ENCODE data around the gene PRKCB.

The PRKCB gene

DNA sequence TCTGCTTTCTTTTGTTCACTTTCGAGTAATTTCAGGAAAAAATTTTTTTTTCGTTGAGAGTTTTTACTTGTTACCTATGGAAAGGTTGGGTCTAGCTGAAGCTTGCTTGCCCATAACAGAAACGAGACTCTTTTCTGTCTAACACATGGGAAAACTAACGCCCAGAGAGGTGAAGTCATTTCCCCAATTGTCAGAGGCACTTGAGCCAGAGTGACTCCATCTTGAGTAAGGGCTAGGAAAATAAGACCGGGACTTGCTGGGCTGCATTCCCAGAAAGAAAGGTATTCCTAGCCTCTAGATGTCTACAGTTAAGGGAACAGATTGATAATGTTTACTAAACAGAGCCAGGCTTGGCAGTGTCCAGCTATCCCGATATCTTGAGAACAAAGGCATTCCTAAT lies 26.8 kb downstream of the PRKCB start:
- no peak for DNase-seq (ENCODE audit: low read depth)
- H3K4me3 ChIP-seq (ENCODE audit: low read depth, low read length): peak overlapping the region; percentile 72
- TF ChIP-seq POLR2A (IDR thresholded peaks at IDR 0.05; ENCODE audit: extremely low read depth, insufficient read length) (no peak), MYC (IDR thresholded peaks at IDR 0.05; ENCODE audit: low read depth, low read length) (no peak)
- TF ChIP-seq, protein P1, sequence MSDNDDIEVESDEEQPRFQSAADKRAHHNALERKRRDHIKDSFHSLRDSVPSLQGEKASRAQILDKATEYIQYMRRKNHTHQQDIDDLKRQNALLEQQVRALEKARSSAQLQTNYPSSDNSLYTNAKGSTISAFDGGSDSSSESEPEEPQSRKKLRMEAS (IDR thresholded peaks at IDR 0.05; ENCODE audit: low read depth, low read length): no peak
- TF ChIP-seq, protein P2, sequence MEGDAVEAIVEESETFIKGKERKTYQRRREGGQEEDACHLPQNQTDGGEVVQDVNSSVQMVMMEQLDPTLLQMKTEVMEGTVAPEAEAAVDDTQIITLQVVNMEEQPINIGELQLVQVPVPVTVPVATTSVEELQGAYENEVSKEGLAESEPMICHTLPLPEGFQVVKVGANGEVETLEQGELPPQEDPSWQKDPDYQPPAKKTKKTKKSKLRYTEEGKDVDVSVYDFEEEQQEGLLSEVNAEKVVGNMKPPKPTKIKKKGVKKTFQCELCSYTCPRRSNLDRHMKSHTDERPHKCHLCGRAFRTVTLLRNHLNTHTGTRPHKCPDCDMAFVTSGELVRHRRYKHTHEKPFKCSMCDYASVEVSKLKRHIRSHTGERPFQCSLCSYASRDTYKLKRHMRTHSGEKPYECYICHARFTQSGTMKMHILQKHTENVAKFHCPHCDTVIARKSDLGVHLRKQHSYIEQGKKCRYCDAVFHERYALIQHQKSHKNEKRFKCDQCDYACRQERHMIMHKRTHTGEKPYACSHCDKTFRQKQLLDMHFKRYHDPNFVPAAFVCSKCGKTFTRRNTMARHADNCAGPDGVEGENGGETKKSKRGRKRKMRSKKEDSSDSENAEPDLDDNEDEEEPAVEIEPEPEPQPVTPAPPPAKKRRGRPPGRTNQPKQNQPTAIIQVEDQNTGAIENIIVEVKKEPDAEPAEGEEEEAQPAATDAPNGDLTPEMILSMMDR (IDR thresholded peaks at IDR 0.05; ENCODE audit: low read depth, low read length): no peak

DNA sequence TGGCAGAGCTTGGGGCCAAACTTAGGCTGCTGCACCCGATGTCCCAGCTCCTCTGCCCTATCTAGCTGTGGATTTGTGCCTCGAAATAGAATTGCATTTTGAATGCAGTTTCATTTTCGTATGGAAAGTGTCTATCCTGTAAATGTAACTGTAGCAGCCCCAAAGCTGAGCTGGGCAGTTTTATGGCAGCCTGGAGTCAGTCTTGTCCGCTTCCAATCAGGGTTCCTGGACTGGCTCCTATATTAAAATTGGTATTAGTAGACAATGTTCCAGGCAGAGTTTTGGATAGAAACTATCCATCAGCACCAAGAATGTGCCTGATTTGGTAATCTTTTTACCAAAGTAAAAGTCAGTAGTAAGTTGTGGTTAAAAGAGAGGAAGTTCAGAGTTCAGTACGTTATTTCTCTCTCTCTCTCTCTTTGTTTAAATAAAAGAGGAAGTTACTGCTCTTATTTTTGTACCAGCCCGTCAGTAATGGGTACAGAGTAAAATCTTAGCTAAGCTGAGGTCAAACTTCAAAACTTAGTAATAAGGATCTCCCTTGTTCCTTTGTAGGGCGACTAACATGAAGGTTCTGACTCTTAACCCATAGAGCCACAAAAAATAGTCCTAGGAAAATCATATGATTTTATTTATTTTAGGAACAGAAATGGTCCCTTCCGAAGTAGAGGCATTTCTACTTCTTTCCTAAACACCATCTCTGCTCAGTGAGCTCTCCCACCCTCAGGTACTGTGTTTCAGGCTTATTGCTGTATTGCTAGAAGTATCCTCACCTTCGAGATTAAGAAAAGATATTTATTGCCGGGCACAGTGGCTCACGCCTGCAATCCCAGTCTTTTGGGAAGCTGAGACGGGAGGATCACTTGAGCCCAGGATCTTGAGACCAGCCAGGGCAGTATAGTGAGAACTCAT lies 28.0 kb downstream of the PRKCB start:
- DNase-seq (ENCODE audit: low read depth): peak; percentile 87
- peak overlapping the region; percentile 72 for H3K4me3 ChIP-seq (ENCODE audit: low read depth, low read length)
- no peak for TF ChIP-seq POLR2A (IDR thresholded peaks at IDR 0.05; ENCODE audit: extremely low read depth, insufficient read length)
- TF ChIP-seq, protein P1 (IDR thresholded peaks at IDR 0.05; ENCODE audit: low read depth, low read length): peak; percentile 31; the same call in 1 of the 2 replicates
- peak; percentile 69 for TF ChIP-seq MYC (IDR thresholded peaks at IDR 0.05; ENCODE audit: low read depth, low read length)
- TF ChIP-seq, protein P2 (IDR thresholded peaks at IDR 0.05; ENCODE audit: low read depth, low read length): no peak

DNA sequence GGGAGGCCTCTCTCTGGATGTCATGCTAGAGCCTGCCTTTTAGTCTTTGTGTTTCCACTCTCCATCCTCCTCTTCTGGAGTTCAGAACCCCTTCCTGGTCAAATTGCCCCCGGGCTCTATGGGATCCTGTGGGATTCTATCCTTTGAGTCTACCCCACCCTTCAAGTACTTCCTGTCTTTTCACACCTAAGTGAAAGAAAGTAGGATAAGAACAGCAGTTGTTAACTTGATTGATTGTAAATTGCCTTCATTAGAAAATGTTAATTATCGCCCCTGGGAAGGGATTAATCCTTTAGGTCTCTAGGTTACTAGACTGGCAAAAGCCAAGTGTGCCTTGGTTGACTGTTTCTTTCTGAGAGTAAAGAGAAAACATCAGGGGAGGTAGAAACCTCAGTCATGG lies 30.1 kb downstream of the PRKCB start:
- TF ChIP-seq, protein P1 (IDR thresholded peaks at IDR 0.05; ENCODE audit: low read depth, low read length): no peak
- TF ChIP-seq MYC (IDR thresholded peaks at IDR 0.05; ENCODE audit: low read depth, low read length): no peak
- TF ChIP-seq POLR2A (IDR thresholded peaks at IDR 0.05; ENCODE audit: extremely low read depth, insufficient read length): no peak
- TF ChIP-seq, protein P2 (IDR thresholded peaks at IDR 0.05; ENCODE audit: low read depth, low read length): no peak
- H3K4me3 ChIP-seq (ENCODE audit: low read depth, low read length): no peak overlapping the region
- no peak for DNase-seq (ENCODE audit: low read depth)

DNA sequence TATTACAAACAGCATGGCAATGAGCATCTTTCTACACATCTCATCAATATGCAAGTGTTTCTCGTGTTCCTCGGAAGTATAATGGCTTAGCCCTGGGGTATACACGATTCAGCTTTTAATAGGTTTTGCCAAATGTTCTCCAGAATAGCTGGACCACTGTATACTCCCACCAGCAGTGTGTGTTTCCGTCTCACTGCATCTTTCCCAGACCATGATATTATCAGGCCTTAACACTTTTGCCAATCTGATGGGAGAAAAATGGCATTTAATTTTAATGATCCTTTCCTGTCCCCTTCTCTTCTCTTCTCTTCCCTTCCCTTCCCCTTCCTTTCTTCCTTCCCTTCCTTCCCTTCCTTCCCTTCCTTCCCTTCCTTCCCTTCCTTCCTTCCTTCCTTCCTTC lies 30.8 kb downstream of the PRKCB start:
- H3K4me3 ChIP-seq (ENCODE audit: low read depth, low read length): no peak overlapping the region
- DNase-seq (ENCODE audit: low read depth): no peak
- TF ChIP-seq, protein P2 (IDR thresholded peaks at IDR 0.05; ENCODE audit: low read depth, low read length): no peak
- TF ChIP-seq MYC (IDR thresholded peaks at IDR 0.05; ENCODE audit: low read depth, low read length) (no peak), POLR2A (IDR thresholded peaks at IDR 0.05; ENCODE audit: extremely low read depth, insufficient read length) (no peak)
- TF ChIP-seq, protein P1 (IDR thresholded peaks at IDR 0.05; ENCODE audit: low read depth, low read length): no peak

DNA sequence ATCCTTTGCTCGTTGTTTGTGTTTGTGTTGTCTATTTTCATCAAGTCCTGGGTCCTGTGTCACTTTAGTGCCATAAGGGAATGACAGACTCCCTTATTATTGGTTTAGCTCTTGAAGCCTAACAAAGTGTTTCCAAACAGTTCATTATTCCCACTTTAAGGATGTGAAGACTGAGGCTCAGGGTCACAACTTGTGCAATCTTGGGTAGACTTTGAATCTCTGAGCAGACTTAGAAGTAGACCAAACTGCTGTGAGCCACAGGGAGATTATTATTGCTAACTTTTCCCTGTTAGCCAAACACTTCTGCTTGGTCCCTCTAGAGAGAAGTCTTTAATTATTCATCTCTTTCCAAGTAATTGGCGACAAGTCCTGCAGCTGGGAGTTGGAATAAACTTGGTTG lies 31.8 kb downstream of the PRKCB start:
- TF ChIP-seq MYC (IDR thresholded peaks at IDR 0.05; ENCODE audit: low read depth, low read length): no peak
- TF ChIP-seq, protein P1 (IDR thresholded peaks at IDR 0.05; ENCODE audit: low read depth, low read length): no peak
- TF ChIP-seq, protein P2 (IDR thresholded peaks at IDR 0.05; ENCODE audit: low read depth, low read length): no peak
- TF ChIP-seq POLR2A (IDR thresholded peaks at IDR 0.05; ENCODE audit: extremely low read depth, insufficient read length): no peak
- no peak overlapping the region for H3K4me3 ChIP-seq (ENCODE audit: low read depth, low read length)
- no peak for DNase-seq (ENCODE audit: low read depth)

Data from NB4 (cell line).